Lung (tissue), 12 donors: Measurements from ENCODE around the gene G2E3. TPM values are rescaled to one million over a fixed set of nuclear protein-coding genes. Genes with fewer than 3 reads are reported as not detected.

Experiments used
- ATAC-seq: fragments of 200-7000 bp; cut with Tn5 transposase; one replicate; pipeline ENCODE4 v1.9.1; 2020; ENCODE audit warnings: moderate number of reproducible peaks; ENCODE audit not compliant: insufficient read depth, low FRiP score
- DNase-seq, 3 donors: peaks; one replicate each; pipeline ENCODE4 v3.0.0-alpha.2; 2013 to 2017
- H3K27ac ChIP-seq, 2 donors: one replicate each; pipeline ENCODE4 v1.5.1; 2013; ENCODE audit warnings: mild to moderate bottlenecking in 2 of 2, moderate library complexity in 2 of 2, control low read depth in 1 of 2, inconsistent platforms in 1 of 2, low read depth in 1 of 2, low read length in 1 of 2
- H3K27me3 ChIP-seq, 3 donors: one replicate each; pipeline ENCODE4 v1.5.1; 2013; ENCODE audit warnings: low read length in 2 of 3; ENCODE audit not compliant: control insufficient read depth in 3 of 3, insufficient read depth in 3 of 3
- H3K36me3 ChIP-seq, 4 donors: one replicate each; pipeline ENCODE4 v1.5.1; 2013; ENCODE audit warnings: low read length in 4 of 4, mild to moderate bottlenecking in 1 of 4, moderate library complexity in 1 of 4; ENCODE audit not compliant: control insufficient read depth in 4 of 4, insufficient read depth in 4 of 4
- H3K4me1 ChIP-seq, 5 donors: one replicate each; pipeline ENCODE4 v1.5.1; 2013; ENCODE audit warnings: low read length in 5 of 5, mild to moderate bottlenecking in 2 of 5, moderate library complexity in 1 of 5; ENCODE audit not compliant: control insufficient read depth in 5 of 5, insufficient read depth in 5 of 5
- H3K4me3 ChIP-seq: one replicate; pipeline ENCODE4 v1.5.1; 2013; ENCODE audit warnings: mild to moderate bottlenecking, control low read depth, moderate library complexity
- H3K9ac ChIP-seq, 2 donors: one replicate each; pipeline ENCODE4 v1.5.1; 2013; ENCODE audit warnings: low read length in 2 of 2, control low read depth in 1 of 2; ENCODE audit not compliant: insufficient read depth in 1 of 2
- H3K9me3 ChIP-seq, 4 donors: one replicate each; pipeline ENCODE4 v1.5.1; 2013; ENCODE audit warnings: low read length in 3 of 4, mild to moderate bottlenecking in 1 of 4, moderate library complexity in 1 of 4; ENCODE audit not compliant: control insufficient read depth in 4 of 4, insufficient read depth in 3 of 4
- CTCF ChIP-seq: IDR thresholded peaks from 2 replicates; pipeline ENCODE4 v1.5.1; 2012; ENCODE audit warnings: mild to moderate bottlenecking; ENCODE audit errors: control extremely low read depth, extremely low read depth
- WGBS, 2 donors: extraction: QIAGEN DNeasy Blood & Tissue Kit; methylation state at CpG; one replicate each; pipeline ENCODE4 v1.1.7; 2013; 5-methylcytosine and 5-hydroxymethylcytosine counted together
- polyA plus RNA-seq, 2 donors: library from polyadenylated mRNA; stranded (reverse); fragments of 200-250 nt; gene quantifications; one replicate each; pipeline ENCODE4 v1.2.1, GENCODE V29; 2013
- total RNA-seq, 2 donors: library from RNA; depleted of rRNA in 1 of 2; stranded (reverse); fragments of >200 nt in 1 of 2; gene quantifications; one replicate each; pipeline ENCODE4 v1.2.1, GENCODE V29; 2014 to 2021
- donor health status: control.
- donor health status: control.
- donor health status: Bipolar disorder and iron deficiency.
- donor health status: healthy.
- donor health status: DM: yes; HTN: yes; CAD: no.

Gene G2E3
- total and polyA plus RNA-seq, 4 donors = 3.8 to 24.5 (median 8.5) TPM

GRCh38 chr14:30580616-30581282 lies 21.8 kb downstream of the G2E3 start:
- peaks cover 0 to 4% (median 2%) of the 10 kb centered on the region in 4 donors for H3K36me3 ChIP-seq
- H3K4me1 ChIP-seq = no peaks in the 10 kb centered on the region
- H3K9me3 ChIP-seq = peaks cover 0 to 3% (median 1%) of the 10 kb centered on the region in 4 donors
- TF ChIP-seq CTCF = no peak
- no peak overlapping the region for H3K4me3 ChIP-seq
- DNase-seq (no peak), ATAC-seq (no peak)
- no peaks in the 10 kb centered on the region for H3K27me3 ChIP-seq
- WGBS, 2 donors = 86 to 98% methylated on average over 2 of the region's 2 CpGs
- H3K27ac ChIP-seq = no peak overlapping the region
- H3K9ac ChIP-seq = no peak overlapping the region

GRCh38 chr14:30581283-30581625 lies 22.3 kb downstream of the G2E3 start:
- Histone ChIP-seq H3K4me3 (no peak overlapping the region), H3K27me3 (no peaks in the 10 kb centered on the region), H3K27ac (no peak overlapping the region), H3K36me3 (peaks cover 0 to 4% (median 2%) of the 10 kb centered on the region in 4 donors), H3K4me1 (no peaks in the 10 kb centered on the region), H3K9me3 (peaks cover 0 to 3% (median 1%) of the 10 kb centered on the region in 4 donors), H3K9ac (no peak overlapping the region)
- no peak for TF ChIP-seq CTCF
- WGBS, 2 donors = 95% methylated on average over 7 of the region's 7 CpGs
- ATAC-seq (no peak), DNase-seq (no peak)

- WGBS, 2 donors = 100% methylated on average over 1 of the region's 1 CpG
- no peak for ATAC-seq
- Histone ChIP-seq H3K4me1 (no peaks in the 10 kb centered on the region), H3K36me3 (peaks cover 0 to 4% (median 2%) of the 10 kb centered on the region in 4 donors), H3K9me3 (peaks cover 0 to 3% (median 1%) of the 10 kb centered on the region in 4 donors), H3K27ac (no peak overlapping the region), H3K27me3 (no peaks in the 10 kb centered on the region), H3K4me3 (no peak overlapping the region), H3K9ac (no peak overlapping the region)
- TF ChIP-seq CTCF = no peak
- DNase-seq = no peak
These were observed 23.4 kb downstream of the G2E3 start for GRCh38 chr14:30582376-30582775.
